HG02642 (cell line): ENCODE measurements around the gene ARHGEF2.

Experiments
- ATAC-seq: cut with Tn5 transposase; IDR thresholded peaks from one replicate; pipeline ENCODE4 v1.9.1; 2021; ENCODE audit warnings: mild to moderate bottlenecking; ENCODE audit not compliant: unreplicated experiment, poor library complexity

Gene ARHGEF2

GRCh38 chr1:155973723-155974122 lies 4.6 kb downstream of the ARHGEF2 start:
- no peak for ATAC-seq

- ATAC-seq, result no peak
Observed at GRCh38 chr1:155971910-155972809, 6.2 kb downstream of the ARHGEF2 start.

- ATAC-seq, result no peak
Observed at GRCh38 chr1:155970531-155971167, 7.7 kb downstream of the ARHGEF2 start.

- ATAC-seq, result no peak
Observed at GRCh38 chr1:155969377-155969791, 9.0 kb downstream of the ARHGEF2 start.

GRCh38 chr1:155968670-155969069 lies 9.7 kb downstream of the ARHGEF2 start:
- ATAC-seq, result no peak

GRCh38 chr1:155968051-155968400 lies 10.3 kb downstream of the ARHGEF2 start:
- no peak for ATAC-seq

- no peak for ATAC-seq
Observed at GRCh38 chr1:155967341-155968050, 10.9 kb downstream of the ARHGEF2 start.

GRCh38 chr1:155966750-155967149 lies 11.6 kb downstream of the ARHGEF2 start:
- no peak for ATAC-seq

GRCh38 chr1:155966135-155966534 lies 12.2 kb downstream of the ARHGEF2 start:
- no peak for ATAC-seq

GRCh38 chr1:155964193-155964592 lies 14.2 kb downstream of the ARHGEF2 start:
- ATAC-seq, result no peak

GRCh38 chr1:155962599-155963211 lies 15.6 kb downstream of the ARHGEF2 start:
- ATAC-seq, result no peak

- no peak for ATAC-seq
Observed at GRCh38 chr1:155961937-155962336, 16.4 kb downstream of the ARHGEF2 start.

GRCh38 chr1:155960081-155960745 lies 18.1 kb downstream of the ARHGEF2 start:
- no peak for ATAC-seq

GRCh38 chr1:155957411-155957915 lies 20.9 kb downstream of the ARHGEF2 start:
- no peak for ATAC-seq

- ATAC-seq, result no peak
Observed at GRCh38 chr1:155954645-155955044, 23.7 kb downstream of the ARHGEF2 start.

- ATAC-seq, result no peak
Observed at GRCh38 chr1:155952505-155952890, 25.8 kb downstream of the ARHGEF2 start.

- no peak for ATAC-seq
Observed at GRCh38 chr1:155951753-155952504, 26.4 kb downstream of the ARHGEF2 start.

GRCh38 chr1:155950829-155951228 lies 27.5 kb downstream of the ARHGEF2 start:
- no peak for ATAC-seq

GRCh38 chr1:155947741-155948140 lies 30.6 kb downstream of the ARHGEF2 start:
- ATAC-seq, result no peak
